HEK293 (cell line): ENCODE results near the gene COL9A1.

Source experiments
- ZNF658 ChIP-seq: fragments of 450-650 bp; formaldehyde crosslinking; IDR thresholded peaks from 2 replicates; pipeline ENCODE4; 2016; ENCODE audit warnings: missing biosample characterization, missing genetic modification characterization
- ZSCAN30 ChIP-seq: fragments of 450-650 bp; IDR thresholded peaks from 2 replicates; pipeline ENCODE4 v1.5.1; 2018; ENCODE audit warnings: missing biosample characterization, mild to moderate bottlenecking, missing genetic modification characterization, moderate library complexity
- TF ChIP-seq, protein P1 (sequence below): fragments of 450-650 bp; formaldehyde crosslinking; conservative IDR thresholded peaks from 2 replicates; pipeline ENCODE4 v1.5.1; 2016; ENCODE audit warnings: low read depth, missing biosample characterization, missing genetic modification characterization

COL9A1 gene

DNA sequence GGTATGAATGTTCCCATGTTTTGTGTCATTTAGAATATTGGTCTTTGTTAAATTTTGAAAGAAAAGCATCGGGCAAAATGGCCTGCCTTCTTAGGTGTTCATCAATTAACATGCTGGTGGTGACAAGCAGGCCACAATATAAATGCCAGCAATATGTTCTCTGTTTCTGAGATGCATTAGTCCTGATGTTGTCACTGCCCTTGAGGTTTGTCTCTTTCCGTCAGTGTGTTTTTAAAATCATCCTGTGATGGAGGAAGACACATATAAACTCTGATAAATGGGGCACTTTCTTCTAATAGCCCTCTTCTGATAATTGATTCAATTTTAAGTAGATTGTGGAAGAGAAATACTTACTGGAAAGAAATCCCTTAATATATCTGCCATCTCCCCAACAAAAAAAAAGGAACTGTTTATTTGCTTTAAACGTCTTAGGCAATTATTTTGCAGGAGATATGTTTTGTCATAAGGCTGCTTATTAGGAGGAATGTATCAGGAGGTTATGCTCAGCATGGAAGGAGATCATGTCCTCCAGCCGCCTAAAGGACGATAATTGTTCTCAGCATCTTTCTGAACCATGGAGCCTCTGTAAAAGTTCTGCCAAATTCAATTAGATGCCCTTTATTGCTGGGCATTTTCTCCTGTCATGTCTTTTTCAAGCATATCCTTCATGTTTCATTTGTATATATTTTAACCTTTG, 134.1 kb downstream of the COL9A1 start (continued):
- TF ChIP-seq, protein P1, sequence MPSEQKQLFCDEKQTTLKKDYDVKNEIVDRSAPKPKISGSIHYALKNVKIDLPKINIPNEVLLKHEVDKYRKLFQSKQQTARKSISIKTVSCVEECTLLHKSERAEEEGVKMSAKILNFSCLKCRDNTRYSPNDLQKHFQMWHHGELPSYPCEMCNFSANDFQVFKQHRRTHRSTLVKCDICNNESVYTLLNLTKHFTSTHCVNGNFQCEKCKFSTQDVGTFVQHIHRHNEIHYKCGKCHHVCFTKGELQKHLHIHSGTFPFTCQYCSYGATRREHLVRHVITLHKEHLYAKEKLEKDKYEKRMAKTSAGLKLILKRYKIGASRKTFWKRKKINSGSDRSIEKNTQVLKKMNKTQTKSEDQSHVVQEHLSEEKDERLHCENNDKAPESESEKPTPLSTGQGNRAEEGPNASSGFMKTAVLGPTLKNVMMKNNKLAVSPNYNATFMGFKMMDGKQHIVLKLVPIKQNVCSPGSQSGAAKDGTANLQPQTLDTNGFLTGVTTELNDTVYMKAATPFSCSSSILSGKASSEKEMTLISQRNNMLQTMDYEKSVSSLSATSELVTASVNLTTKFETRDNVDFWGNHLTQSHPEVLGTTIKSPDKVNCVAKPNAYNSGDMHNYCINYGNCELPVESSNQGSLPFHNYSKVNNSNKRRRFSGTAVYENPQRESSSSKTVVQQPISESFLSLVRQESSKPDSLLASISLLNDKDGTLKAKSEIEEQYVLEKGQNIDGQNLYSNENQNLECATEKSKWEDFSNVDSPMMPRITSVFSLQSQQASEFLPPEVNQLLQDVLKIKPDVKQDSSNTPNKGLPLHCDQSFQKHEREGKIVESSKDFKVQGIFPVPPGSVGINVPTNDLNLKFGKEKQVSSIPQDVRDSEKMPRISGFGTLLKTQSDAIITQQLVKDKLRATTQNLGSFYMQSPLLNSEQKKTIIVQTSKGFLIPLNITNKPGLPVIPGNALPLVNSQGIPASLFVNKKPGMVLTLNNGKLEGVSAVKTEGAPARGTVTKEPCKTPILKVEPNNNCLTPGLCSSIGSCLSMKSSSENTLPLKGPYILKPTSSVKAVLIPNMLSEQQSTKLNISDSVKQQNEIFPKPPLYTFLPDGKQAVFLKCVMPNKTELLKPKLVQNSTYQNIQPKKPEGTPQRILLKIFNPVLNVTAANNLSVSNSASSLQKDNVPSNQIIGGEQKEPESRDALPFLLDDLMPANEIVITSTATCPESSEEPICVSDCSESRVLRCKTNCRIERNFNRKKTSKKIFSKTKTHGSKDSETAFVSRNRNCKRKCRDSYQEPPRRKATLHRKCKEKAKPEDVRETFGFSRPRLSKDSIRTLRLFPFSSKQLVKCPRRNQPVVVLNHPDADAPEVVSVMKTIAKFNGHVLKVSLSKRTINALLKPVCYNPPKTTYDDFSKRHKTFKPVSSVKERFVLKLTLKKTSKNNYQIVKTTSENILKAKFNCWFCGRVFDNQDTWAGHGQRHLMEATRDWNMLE (tag by site-specific recombination), result no peak
- no peak for TF ChIP-seq ZSCAN30
- TF ChIP-seq ZNF658 (tag by site-specific recombination), result no peak
- TF ChIP-seq, all 188 proteins: peak for 0
